AG04450 (cell line): ENCODE results near the gene MSL3. TPM values are rescaled to one million over a fixed set of nuclear protein-coding genes. Genes with fewer than 3 reads are reported as not detected.

Experiments used
- CTCF ChIA-PET: fragments of 300-600, 350-600 bp; formaldehyde crosslinking; extraction: SDS; loops from one replicate; lab custom pipeline; 2022; ENCODE audit warnings: antibody characterized with exemption, inconsistent platforms; lab: Charles Lee
- POLR2A ChIA-PET: fragments of 350-600 bp; formaldehyde crosslinking; extraction: SDS; loops from one replicate; lab custom pipeline; 2021; ENCODE audit warnings: antibody characterized with exemption, inconsistent platforms; lab: Yijun Ruan, JAX
- DNase-seq: peaks from one replicate; pipeline ENCODE4 v3.0.0-alpha.2; 2011; ENCODE audit warnings: low read depth, low spot score
- H3K27ac ChIP-seq: one replicate; pipeline ENCODE4 v1.5.1; 2012; ENCODE audit warnings: low read depth, low read length, control low read depth
- H3K27me3 ChIP-seq: one replicate; pipeline ENCODE4 v1.6.0; 2012; ENCODE audit warnings: low read length; ENCODE audit not compliant: control insufficient read depth, insufficient read depth
- H3K4me3 ChIP-seq: 2 replicates; pipeline ENCODE4 v1.5.1; 2011; ENCODE audit warnings: mild to moderate bottlenecking, low read depth, low read length, control low read depth
- H3K9me3 ChIP-seq: 2 replicates; pipeline ENCODE4 v1.5.1; 2012; ENCODE audit warnings: low read length; ENCODE audit not compliant: control insufficient read depth, insufficient read depth
- CTCF ChIP-seq: IDR thresholded peaks from 2 replicates; pipeline ENCODE4 v1.5.1; 2011; ENCODE audit warnings: low read depth, low read length, control low read depth, inconsistent platforms
- polyA plus RNA-seq: library from polyadenylated mRNA; depleted of rRNA; stranded (reverse); fragments of >200 nt; gene quantifications from 2 replicates; pipeline ENCODE4 v1.2.3, GENCODE V29; 2011

Gene MSL3
- polyA plus RNA-seq, 1 experiment, result 32.4 TPM

GRCh38 chrX:11758400-11759171 is 549 bp downstream of the MSL3 start:
- Histone ChIP-seq H3K9me3 (no peaks in the 10 kb centered on the region), H3K27me3 (no peaks in the 10 kb centered on the region), H3K4me3 (peak overlapping the region; percentile 86), H3K27ac (peak overlapping the region; percentile 39)
- peak; percentile 21 for DNase-seq
- POLR2A ChIA-PET, result no interaction called here
- peak; percentile 48 for TF ChIP-seq CTCF
- CTCF ChIA-PET, result interaction anchor here (0.6 to 1.6 kb wide), 6 partner anchors 8 to 1643 kb away, joined by 3 to 7 read pairs (median 4); no protein-coding TSS in a partner anchor

- Histone ChIP-seq H3K27ac (no peak overlapping the region), H3K27me3 (no peaks in the 10 kb centered on the region), H3K4me3 (peak overlapping the region; percentile 86), H3K9me3 (no peaks in the 10 kb centered on the region)
- no peak for TF ChIP-seq CTCF
- POLR2A ChIA-PET, result no interaction called here
- CTCF ChIA-PET, result interaction anchor here (1.6 kb wide), 1 partner anchor 13 kb away, joined by 4 read pairs; no protein-coding TSS in a partner anchor
- DNase-seq, result no peak
Measured at GRCh38 chrX:11759172-11759460, 1.1 kb downstream of the MSL3 start.

GRCh38 chrX:11759461-11760311 is 1.6 kb downstream of the MSL3 start:
- no peak overlapping the region for H3K27ac ChIP-seq

GRCh38 chrX:11760958-11761357 is 2.9 kb downstream of the MSL3 start:
- no peak for DNase-seq
- no peak for TF ChIP-seq CTCF
- no peak overlapping the region for H3K4me3 ChIP-seq
- no peaks in the 10 kb centered on the region for H3K27me3 ChIP-seq
- no peaks in the 10 kb centered on the region for H3K9me3 ChIP-seq
- ChIA-PET CTCF (interaction anchor here (1.1 to 1.3 kb wide), 2 partner anchors 8 to 10 kb away, joined by 3 read pairs; no protein-coding TSS in a partner anchor), POLR2A (no interaction called here)
- H3K27ac ChIP-seq, result no peak overlapping the region

More at GRCh38 chrX:11759461-11760311, 1.6 kb downstream of the MSL3 start:
- ChIA-PET CTCF (interaction anchor here (1.6 kb wide), 1 partner anchor 12 kb away, joined by 4 read pairs; no protein-coding TSS in a partner anchor), POLR2A (no interaction called here)
- Histone ChIP-seq H3K4me3 (peak overlapping the region; percentile 86), H3K27me3 (no peaks in the 10 kb centered on the region), H3K9me3 (no peaks in the 10 kb centered on the region)
- TF ChIP-seq CTCF, result no peak
- peak; percentile 76 for DNase-seq
